ENCODE results near the gene C1QTNF8. TPM values are rescaled to one million over a fixed set of nuclear protein-coding genes. Genes with fewer than 3 reads are reported as not detected.

The C1QTNF8 gene
- total RNA-seq, 1 donor from 2014 or later: not detected

GRCh38 chr16:1112506-1113184 lies 16.6 kb upstream of the C1QTNF8 start:
- DNase-seq (ENCODE audit: extremely low read depth, low read depth, low spot score): no peak

GRCh38 chr16:1109648-1110047 lies 13.6 kb upstream of the C1QTNF8 start:
- DNase-seq (ENCODE audit: extremely low read depth, low read depth, low spot score): no peak

GRCh38 chr16:1108299-1109252 lies 12.5 kb upstream of the C1QTNF8 start:
- DNase-seq (ENCODE audit: extremely low read depth, low read depth, low spot score): no peak

GRCh38 chr16:1107731-1108130 lies 11.7 kb upstream of the C1QTNF8 start:
- DNase-seq (ENCODE audit: extremely low read depth, low read depth, low spot score): no peak

GRCh38 chr16:1107141-1107540 lies 11.1 kb upstream of the C1QTNF8 start:
- DNase-seq (ENCODE audit: extremely low read depth, low read depth, low spot score): no peak

GRCh38 chr16:1106659-1107058 lies 10.6 kb upstream of the C1QTNF8 start:
- DNase-seq (ENCODE audit: extremely low read depth, low read depth, low spot score): no peak

GRCh38 chr16:1105888-1106620 lies 10.0 kb upstream of the C1QTNF8 start:
- DNase-seq (ENCODE audit: extremely low read depth, low read depth, low spot score): no peak

GRCh38 chr16:1103636-1103980 lies 7.6 kb upstream of the C1QTNF8 start:
- DNase-seq (ENCODE audit: extremely low read depth, low read depth, low spot score): no peak

GRCh38 chr16:1102921-1103635 lies 7.0 kb upstream of the C1QTNF8 start:
- DNase-seq (ENCODE audit: extremely low read depth, low read depth, low spot score): no peak

GRCh38 chr16:1102333-1102700 lies 6.3 kb upstream of the C1QTNF8 start:
- no peak for DNase-seq (ENCODE audit: extremely low read depth, low read depth, low spot score)

- DNase-seq (ENCODE audit: extremely low read depth, low read depth, low spot score): no peak
These were observed 5.7 kb upstream of the C1QTNF8 start for GRCh38 chr16:1101573-1102332.

GRCh38 chr16:1101133-1101532 lies 5.1 kb upstream of the C1QTNF8 start:
- DNase-seq (ENCODE audit: extremely low read depth, low read depth, low spot score): no peak

GRCh38 chr16:1100084-1100800 lies 4.2 kb upstream of the C1QTNF8 start:
- DNase-seq (ENCODE audit: extremely low read depth, low read depth, low spot score): no peak

- no peak for DNase-seq (ENCODE audit: extremely low read depth, low read depth, low spot score)
These were observed 3.4 kb upstream of the C1QTNF8 start for GRCh38 chr16:1099189-1100083.

GRCh38 chr16:1098266-1098991 lies 2.4 kb upstream of the C1QTNF8 start:
- DNase-seq (ENCODE audit: extremely low read depth, low read depth, low spot score): no peak

GRCh38 chr16:1097800-1098199 lies 1.8 kb upstream of the C1QTNF8 start:
- no peak for DNase-seq (ENCODE audit: extremely low read depth, low read depth, low spot score)

GRCh38 chr16:1097156-1097555 lies 1.1 kb upstream of the C1QTNF8 start:
- DNase-seq (ENCODE audit: extremely low read depth, low read depth, low spot score): no peak

Data from glomerular endothelial cell (primary cell).